ENCODE measurements around the gene SAMD3.

The SAMD3 gene

GRCh38 chr6:130202782-130203181 is 20.0 kb downstream of the SAMD3 start:
- no peak for TF ChIP-seq CTCF (IDR thresholded peaks at IDR 0.05)

- no peak for TF ChIP-seq CTCF (IDR thresholded peaks at IDR 0.05)
These were observed 22.7 kb downstream of the SAMD3 start for GRCh38 chr6:130200020-130200419.

DNA sequence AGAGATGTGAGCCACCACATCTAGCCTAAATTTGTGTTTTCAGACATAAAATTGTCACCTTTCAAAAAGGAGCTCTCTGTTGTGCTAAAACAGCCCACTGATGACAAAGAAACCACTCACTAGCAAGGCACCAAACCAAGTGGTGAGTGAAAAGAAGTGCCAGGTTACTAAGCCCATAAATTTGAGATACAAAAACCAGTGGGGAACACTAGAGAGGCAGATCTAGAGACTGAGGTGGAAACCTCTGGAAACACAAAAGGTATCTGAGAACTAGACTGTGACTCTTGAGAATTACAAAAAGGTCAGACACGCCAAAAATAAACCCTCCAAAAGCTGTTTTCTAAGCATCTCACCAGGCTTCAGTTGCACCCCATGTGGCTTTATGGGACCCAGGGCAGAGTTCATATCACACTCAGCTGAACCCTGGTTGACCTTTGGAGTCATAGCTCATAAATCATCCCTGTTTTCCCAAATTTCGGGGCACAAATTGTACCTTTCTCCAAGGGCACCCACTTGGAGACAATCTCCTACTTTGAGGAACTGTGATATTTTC is 24.2 kb downstream of the SAMD3 start:
- TF ChIP-seq CTCF (IDR thresholded peaks at IDR 0.05), result no peak

GRCh38 chr6:130190701-130191690 is 31.8 kb downstream of the SAMD3 start:
- no peak for TF ChIP-seq CTCF (IDR thresholded peaks at IDR 0.05)

DNA sequence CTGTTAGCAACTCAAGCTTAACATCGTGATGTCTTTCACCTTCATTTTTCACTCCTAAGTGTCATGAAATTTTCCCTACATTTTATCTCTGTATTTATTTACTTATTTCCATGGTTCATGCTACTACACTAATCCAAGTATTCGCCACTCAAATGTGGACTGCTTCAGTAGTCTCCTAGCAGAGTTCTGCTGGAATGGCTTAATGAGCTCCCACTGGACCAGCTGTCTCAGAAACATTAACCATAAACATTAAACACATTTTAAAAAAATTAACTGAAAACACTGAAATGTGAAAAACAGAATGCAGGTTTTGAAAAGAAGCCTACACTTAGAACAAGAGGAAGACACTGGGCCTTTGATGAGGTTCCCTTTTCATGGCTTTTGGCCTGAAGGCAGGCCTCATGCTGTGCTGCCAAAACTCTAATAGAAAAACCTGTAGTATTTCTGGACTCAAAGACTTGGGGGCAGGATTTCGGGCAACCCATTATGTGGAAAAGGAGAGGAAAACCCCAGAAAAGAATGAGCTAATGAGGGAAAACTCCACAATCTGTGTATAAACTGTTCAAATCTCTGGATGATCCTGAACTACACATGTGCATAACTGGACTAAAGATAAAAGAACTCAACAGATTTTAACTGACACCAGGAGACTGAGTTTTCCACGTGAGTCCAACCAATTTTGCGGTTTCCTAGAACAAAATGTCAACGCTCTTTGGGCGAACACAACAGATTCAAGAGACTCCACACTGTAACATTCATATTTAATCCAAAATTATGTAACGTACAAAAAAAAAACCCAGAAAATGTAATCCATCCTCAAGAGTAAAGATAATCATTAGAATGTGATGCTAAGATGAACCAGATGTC is 33.0 kb downstream of the SAMD3 start:
- TF ChIP-seq CTCF (IDR thresholded peaks at IDR 0.05), result no peak

- no peak for TF ChIP-seq CTCF (IDR thresholded peaks at IDR 0.05)
These were observed 34.4 kb downstream of the SAMD3 start for GRCh38 chr6:130188207-130188899.
